NCI-H187 (cell line): Measurements from ENCODE around the gene ALDH1A3.

ENCODE experiments used
- DNase-seq, 2 experiments: peaks; one replicate each; lab custom pipeline; 2025; lab: John Stamatoyannopoulos, UW

ALDH1A3 gene

GRCh38 chr15:100958326-100959065 is 78.9 kb downstream of the ALDH1A3 start:
- no peak for DNase-seq

GRCh38 chr15:100959066-100960050 is 79.7 kb downstream of the ALDH1A3 start:
- no peak for DNase-seq
